HG03432 (cell line): ENCODE results near the gene LINC00237.

Source experiments
- ATAC-seq: cut with Tn5 transposase; IDR thresholded peaks from one replicate; pipeline ENCODE4 v1.9.1; 2021; ENCODE audit warnings: mild to moderate bottlenecking, moderate library complexity; ENCODE audit not compliant: unreplicated experiment

LINC00237 gene

DNA sequence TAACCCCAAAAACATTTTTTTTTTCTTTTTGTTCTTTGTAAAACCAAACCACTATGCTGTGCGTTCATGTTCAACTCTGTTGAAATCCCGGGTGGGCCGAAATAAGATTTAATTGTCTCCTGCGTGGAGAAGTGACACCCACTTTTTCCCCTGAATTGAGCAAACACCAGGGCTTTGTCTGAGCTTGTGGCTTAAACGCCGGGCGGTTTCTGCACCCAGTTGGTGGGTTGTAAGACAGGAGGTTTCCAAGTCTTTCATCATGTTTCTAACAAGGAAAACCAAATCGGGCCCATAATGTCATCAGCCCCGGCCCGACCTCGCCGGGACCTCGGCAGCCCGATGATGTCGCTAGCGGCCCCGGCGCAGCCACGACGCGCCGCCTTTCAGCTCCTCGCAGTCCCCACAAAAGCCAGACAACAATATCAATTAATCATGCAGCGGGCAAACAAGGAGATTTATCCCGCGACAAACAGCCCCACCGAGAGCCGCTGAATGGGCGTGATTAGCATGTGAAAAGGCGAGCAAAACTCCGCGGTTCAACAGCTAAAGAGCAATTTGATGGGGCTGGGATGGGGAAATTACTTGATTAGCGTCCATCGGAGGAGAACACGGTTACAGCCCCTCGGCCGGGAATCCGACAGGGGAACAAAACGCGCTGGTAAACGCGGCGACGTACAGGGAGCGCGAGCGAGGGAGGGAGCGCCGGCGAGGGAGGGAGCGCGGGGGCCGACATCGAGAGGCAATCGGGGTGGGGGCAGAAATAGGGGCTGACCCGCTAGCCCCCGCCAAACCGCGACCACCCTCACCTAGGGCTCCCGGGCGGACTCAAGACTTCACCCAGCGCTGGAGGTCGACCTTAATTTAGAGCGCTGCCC lies 5.3 kb downstream of the LINC00237 start:
- ATAC-seq: no peak

DNA sequence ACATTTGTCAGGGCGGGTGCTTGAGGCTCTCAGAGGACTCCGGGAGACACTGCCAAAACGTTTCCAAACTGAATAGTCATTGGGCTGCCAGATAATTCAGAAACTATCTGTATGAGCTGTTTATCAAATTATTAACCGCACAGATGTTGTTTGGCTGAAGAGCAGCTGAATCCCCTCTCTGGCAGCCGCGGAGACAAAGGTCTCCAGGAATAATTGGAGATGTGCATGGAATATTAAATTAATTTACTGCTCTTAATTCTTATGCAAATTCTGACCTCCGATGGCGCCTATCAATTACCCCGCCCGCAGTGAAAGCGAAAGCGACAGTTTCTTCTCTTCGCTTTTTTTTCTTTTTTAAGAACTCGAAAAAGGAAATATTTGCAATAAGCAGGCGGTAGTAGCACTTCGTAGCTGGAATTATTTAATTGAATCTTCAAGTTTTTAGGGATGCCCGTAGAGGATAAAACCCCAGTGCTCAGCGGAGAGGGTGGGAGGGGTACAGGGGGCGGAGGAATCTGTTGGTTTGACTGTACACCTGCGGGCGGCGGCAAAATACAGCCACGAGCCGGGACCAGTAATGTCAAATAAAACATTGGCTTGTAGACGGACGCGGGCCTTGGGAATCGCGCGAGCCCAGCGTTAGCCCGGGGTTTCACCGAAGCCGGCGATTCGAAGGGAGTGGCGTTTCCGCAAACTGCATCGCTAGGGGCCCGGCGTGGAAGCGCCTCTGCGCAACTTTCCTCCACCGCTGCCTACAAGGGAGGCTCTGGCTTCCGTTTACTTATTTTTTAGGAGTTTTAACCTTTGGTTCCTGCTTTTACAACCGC lies 6.2 kb downstream of the LINC00237 start:
- ATAC-seq: peak; percentile 45

DNA sequence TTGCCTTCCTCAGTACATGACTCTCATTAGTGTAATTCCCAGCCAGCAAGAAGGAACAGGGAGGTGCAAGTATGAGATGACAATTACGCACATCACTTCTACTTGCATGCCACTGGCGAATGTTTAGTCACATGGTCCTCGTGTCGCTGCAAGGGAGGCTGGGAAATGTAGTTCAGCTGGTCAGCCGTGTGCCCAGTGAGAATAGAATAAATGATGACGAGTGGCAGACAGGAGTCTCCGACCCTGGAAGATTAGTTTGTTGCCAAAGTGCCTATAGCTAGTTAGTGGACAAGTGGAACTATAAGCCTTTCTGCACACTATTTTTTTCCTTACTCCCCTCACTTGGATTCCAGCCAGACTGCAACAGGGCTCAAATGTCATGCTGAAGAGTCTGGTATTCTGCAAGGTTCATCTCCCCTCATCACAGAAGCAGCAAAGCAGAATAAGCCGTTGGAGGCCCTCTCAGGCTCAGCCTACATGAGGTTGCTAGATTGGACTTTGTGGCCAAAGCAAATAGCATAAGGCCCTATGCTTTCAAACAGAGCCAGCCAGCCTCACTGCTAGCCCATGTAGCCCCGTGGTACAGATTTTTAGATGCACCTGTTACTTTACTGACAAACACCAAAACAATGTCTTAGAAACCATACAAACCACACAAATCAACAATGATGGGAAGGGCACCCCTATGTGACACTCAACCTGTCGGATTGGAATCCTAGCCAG lies 9.7 kb downstream of the LINC00237 start:
- ATAC-seq: no peak

DNA sequence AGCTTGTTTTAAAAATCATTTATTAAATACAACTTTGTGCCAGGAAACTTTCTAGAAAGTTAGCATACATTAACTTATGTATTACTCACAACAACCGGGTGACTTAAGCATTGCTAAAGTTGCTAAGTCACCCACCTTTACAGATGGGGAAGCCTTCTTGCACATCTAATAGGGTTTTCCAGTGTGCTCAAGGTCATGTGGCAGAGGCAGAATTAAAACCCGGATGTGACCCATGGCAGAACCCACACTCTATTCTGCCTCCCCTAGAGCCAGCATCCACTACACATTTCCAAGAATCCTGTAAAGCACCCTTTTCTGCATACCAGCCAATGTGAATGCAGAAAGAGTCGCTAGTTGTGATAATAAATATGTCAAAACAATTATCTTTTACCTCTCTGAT lies 13.4 kb downstream of the LINC00237 start:
- no peak for ATAC-seq

DNA sequence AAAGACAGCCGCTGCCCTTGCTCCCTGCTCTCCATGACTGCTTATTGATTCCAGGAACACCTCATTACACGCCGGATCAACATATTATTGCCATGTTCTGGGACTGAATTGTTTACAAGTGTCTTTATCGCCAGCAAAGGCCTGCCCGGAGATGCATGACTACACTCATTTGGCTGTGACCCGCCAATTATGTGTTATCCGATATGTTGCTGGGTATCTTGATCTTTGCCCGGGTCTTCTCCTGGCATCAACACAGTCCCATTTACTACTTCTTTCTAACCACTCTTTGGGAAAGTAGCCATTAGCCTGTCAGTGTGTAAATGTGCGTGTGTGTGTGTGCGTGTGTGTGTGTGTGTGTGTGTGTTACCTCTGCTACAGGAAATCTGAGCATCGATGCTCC lies 15.4 kb downstream of the LINC00237 start:
- no peak for ATAC-seq

DNA sequence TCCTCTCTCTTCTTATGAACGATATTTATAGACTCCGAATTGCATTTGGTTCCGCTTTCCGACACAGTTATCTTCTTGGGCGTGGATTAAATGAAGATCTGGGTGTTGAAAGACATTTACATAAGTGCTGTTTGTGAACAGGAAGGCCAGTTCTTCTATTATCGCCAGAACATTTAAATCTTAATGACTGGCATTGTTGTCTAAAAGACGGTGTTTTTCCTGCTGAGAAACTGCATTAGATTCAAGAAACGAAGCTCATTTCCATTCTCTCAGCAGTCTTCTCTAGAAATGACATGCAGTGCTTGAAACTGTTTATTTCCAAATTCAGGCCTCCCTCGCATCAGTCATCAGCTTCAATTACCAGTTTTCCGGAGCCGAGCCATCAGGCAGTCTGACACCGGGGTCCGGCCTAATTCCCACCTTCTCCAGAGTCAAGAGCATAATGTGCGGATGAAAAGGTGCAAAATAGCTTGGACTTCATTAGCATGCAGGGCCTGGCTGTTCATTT lies 16.0 kb downstream of the LINC00237 start:
- ATAC-seq: no peak

DNA sequence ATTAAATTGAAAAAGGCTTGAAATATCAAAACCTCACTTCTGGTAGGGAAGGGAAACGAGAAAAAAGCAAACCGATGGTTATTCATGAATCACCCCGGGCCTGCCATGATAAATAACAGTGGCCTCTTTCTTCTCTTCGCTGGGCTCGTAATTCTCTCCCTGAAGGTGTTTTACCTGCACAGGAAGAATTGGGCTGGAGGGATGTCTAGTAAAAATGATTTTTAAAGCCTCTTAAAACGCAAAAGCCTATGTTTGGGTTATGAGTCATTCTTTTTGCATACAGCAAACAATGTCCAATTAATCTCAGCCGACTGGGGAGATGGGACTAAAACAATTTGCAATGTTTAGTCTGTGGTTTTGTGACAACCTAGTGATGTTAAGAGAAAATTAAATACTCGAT lies 16.8 kb downstream of the LINC00237 start:
- ATAC-seq: no peak

DNA sequence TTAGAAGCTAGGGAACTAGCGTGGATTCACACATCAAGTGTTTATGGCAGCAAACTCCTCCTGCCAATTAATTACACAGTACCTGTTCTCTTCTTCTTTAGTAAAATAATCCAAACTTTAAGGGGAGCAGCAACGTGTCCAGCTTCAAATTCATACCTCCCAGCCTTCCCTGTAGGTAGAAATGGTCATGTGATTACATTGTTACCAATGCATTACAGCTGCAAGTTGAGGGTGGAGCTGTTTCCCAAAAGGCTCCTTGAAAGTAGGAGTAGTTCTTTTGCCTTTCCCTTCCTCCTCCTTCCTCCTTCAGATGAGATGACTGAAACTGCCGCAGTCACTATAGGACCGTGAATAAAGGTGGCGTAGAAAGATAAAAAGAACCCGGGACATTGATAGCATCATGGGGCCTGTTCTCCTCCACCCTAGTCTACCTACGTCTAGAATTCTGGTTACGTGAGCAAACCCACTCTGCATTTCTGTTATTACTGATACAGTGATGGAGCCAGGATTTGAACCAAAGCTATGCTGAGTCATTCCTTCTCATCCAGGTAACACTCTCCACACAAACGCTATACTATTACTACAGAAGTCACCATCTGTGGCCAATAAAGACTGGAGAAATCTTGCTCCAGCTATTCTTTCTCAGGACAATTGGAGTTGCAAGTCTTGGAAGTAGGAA lies 18.2 kb downstream of the LINC00237 start:
- no peak for ATAC-seq

DNA sequence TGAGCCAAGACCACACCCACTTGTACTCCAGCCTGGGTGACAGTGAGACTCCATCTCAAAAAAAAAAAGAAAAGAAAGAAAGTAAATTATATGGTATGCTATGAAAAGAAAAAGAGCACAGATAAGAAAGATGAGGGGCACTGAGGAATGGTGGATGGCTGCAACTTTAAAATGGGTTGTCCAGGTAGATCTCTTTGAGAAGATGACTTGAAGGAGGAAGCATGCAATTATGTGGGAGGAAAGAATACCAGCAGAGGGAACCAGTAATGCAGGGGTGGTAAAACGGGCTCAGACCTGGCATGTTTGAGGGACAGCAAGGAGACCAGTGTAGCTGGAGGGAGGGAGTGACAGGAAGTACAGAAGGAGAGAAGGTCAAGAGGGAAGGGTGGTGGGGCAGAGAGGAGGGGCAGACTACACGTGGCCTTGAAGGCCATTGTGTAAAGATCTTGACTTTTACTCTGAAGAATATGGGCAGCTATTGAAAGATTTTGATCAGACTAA lies 22.3 kb downstream of the LINC00237 start:
- no peak for ATAC-seq

DNA sequence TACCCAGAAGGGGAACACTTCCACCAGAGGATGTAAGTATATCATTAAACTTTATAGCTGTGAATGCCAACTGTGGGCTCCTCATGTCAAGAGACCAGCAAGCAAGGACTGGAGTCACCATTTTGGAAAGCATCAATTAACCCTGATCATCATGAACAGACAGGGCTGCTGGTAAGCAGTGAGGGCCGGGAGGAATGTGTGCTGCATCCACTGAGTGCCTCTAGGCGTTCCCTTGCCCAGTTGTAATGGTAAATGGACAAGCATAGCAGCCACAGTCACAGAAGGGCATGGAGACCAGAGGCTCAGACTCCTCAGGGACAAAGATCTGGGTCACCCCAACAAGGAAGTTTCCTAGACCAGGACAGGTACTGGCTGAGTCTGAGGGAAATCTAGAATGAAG lies 23.6 kb downstream of the LINC00237 start:
- no peak for ATAC-seq

DNA sequence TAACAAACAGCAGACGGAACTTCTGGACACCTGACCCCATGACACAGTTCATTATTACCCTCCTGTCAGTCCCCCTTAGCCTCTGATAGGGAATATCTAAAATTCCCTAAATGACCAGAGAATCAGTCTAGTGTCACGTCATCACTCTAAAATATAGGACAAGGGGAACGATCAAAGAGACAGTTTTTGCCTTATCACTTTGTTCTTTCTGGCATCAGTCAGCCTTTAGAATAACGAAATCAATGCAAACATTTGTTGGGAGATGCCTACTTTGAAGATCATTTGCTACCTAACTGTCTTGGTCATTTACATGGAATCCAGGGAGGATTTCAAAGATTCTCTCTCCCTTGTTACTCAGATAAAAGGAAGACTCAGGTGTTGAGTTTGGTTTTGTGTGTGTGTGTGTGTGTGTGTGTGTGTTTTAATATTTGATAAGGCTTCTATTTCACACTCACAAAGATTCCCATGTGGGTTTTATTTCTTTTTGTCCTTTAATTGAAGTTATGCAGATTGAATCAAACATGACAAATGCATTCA lies 28.3 kb downstream of the LINC00237 start:
- ATAC-seq: no peak

DNA sequence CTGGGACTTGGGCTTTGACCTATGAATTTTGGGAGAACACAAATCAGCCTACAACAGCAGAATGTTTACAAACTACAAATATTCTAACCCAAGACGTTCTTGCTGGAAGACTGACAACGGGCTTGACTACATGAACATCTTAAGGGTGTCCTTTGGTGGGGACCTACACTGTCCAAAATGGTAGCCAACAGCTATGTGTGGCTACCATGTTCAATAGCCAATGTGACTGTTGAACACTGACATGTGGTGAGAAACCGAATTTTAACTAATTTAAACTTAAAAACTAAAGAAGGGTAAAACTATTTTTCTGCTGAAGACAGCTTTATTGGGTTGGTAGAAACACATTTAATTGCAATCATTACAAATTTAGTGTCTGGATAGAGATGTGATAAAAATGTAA lies 30.1 kb downstream of the LINC00237 start:
- ATAC-seq: no peak

DNA sequence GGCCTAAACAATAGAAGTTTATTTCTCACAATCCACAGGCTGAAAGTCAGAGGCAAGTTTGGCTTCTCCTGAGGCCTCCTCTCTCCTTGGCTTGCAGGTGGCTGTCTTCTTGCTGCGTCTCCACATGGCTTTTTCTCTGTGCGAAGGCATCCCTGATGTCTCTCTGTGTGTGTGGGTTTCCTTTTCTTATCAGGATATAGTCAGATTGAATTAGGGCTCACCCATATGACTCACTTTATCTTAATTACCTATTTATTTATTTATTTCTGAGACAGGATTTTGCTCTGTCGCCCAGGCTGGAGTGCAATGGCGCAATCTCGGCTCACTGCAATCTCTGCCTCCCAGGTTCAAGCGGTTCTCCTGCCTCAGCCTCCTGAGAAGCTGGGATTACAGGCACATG lies 30.7 kb downstream of the LINC00237 start:
- no peak for ATAC-seq

DNA sequence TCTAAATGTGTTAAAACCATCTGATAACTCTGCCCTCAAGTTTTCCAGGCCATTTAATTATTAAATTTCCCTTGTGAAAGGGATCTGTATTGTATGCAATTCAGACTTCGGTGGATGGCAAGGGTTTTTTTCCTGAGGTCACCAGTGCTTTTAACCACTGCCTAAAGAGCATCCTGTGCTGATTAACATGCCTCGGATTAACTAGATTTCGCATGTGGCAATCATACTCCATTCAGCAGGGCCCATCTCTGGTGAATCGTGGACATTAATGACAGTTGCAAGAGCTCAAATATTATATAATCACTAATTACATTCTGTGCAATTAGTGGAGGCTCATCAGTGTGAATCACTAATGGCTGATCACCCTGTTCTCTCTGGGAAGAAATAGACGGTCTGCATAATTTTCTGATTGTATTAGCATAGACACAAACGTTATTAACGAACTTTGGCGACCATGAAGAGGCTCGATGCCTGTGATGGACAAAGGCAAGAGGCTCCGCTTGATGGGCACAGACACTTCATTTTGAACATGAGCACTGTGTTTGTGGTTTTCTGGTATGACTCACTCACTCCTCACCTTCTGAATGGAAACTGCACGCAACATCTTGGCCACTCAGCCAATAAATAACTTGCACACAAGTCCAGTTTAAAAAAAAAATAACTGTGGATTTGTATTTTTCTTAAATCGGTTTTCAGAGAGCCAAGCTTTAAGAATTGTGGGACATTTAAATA lies 31.4 kb downstream of the LINC00237 start:
- ATAC-seq: peak; percentile 98

DNA sequence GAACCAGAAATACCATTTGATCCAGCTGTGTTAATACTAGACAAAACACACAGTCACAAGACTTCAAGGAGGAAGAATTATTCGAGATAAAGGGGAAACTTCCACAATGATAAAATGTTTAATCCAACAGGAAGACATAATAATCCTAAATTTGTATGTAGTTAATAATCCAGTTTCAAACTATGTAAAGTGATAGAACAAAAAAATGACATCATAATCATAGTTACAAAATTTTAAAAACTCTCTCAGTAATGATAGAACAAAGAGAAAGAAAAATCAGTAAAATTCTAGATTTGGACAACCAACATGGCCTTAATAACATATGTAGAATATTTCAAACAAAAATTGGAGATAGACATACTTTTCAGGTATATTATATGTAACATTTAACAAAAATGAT lies 38.9 kb downstream of the LINC00237 start:
- no peak for ATAC-seq

DNA sequence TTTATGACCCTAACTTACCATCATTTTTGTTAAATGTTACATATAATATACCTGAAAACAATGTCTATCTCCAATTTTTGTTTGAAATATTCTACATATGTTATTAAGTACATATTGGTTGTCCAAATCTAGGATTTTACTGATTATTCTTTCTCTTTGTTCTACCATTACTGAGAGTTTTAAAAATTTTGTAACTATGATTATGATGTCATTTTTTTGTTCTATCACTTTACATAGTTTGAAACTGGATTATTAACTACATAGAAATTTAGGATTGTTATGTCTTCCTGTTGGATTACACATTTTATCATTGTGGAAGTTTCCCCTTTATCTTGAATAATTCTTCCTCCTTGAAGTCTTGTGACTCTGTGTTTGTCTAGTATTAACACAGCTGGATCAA lies 41.2 kb downstream of the LINC00237 start:
- no peak for ATAC-seq

DNA sequence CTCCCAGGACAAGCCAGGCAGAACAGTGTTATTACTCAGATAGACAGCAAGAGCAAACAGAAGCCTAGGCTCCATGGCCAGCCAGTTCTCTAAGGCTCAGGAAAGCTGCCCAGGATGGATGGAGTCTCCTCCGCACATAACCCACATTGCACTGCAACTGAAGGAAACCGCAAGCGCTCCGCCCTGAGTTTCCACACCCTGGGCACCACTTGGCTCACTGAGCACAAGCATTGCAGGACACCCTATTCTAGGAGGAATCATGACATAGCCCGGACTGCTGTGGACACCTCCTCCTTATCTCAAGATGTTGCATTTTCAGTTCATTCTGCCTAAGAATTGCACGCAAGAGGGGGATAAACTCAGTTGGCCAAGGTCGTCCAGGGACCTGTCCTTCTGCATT lies 42.9 kb downstream of the LINC00237 start:
- ATAC-seq: no peak

DNA sequence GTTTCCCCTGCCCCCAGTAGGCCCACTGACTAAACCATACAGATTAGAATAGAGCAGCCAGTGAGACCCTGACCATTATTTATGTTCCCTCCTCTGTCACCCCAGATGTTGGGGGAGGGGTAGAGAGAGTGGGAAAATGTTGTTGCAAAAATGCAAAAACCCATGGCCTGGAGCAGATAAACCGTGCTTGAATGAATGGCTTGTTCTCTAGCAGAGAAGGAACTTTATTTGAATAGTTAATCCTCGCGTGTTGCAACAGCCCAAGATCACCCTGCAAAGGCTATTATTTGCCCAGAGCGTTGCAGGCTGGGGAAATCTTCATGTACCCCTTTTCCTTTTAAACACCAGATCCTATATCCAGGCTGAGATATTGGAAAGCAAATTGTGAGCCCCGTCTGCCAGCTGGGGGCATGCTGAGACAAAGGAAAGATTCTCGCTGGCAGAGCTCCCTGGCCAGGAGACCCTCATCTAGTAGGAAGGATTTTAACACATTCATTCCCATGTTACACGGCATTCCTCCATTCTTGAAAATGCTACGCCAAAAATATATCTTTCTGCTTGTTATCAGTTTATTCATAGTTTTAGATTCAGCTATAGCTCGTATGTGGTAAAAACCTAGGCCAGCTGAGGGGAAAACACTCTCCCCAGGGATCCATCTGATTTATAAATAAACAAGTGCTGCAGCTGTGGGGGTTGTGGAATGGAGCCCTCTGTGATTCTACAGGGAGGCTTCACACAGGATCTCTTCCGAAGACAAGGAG lies 53.0 kb downstream of the LINC00237 start:
- ATAC-seq: no peak

DNA sequence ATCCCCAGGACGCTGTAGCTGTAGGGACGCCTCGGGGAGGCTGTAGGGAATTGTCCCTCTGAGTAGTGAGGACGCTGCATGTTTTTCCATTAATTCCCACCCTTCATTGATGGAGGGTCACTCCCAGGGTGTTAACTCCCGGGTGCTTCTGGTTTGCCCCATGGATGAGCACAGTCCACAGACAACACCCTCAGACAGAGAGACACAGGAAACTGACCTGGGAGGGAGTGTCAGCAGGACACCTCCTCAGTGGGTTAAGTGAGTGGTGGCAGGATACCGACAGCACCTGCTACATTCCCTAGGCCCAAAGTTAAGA lies 53.5 kb downstream of the LINC00237 start:
- no peak for ATAC-seq
